SK-MEL-5 (cell line): ENCODE measurements around the gene RNU2-1. TPM values are rescaled to one million over a fixed set of nuclear protein-coding genes. Genes with fewer than 3 reads are reported as not detected.

Source experiments
- small RNA-seq, 2 experiments: library from RNA; depleted of rRNA; stranded (forward); fragments of <200 nt; gene quantifications; one replicate each; pipeline ENCODE3, GENCODE V24; 2014
- total RNA-seq: library from RNA; depleted of rRNA; stranded (reverse); fragments of >200 nt; shearing (Covaris generic); gene quantifications from 2 replicates; pipeline ENCODE4 v1.2.3, GENCODE V29; 2014; rRNA removed

Gene RNU2-1
- total RNA-seq, 1 experiment from 2014 or later, result not detected

Small RNA genes lying within 50 kb of the gene (small RNA-seq; reads per million reads assigned to genes)
- gene RF00004, result 0 reads per million in 2 experiments
- 0 reads per million in 2 experiments for gene RNU2-1

Other genes with a start within 250 kb of the RNU2-1 start
- 2,384 and 3,000 TPM in 2 replicates for gene RPL27, start 235.6 kb downstream of the RNU2-1 start, total RNA-seq
- gene IFI35, start 227.2 kb downstream of the RNU2-1 start, total RNA-seq, result 55.8 and 63.1 TPM in 2 replicates
- 315 and 329 TPM in 2 replicates for gene VAT1, start 211.6 kb downstream of the RNU2-1 start, total RNA-seq
- gene RND2, start 208.7 kb downstream of the RNU2-1 start, total RNA-seq, result not detected in 2 replicates
- 45.9 and 51.5 TPM in 2 replicates for gene BRCA1, start 108.6 kb downstream of the RNU2-1 start, total RNA-seq
- 88.6 and 95.0 TPM in 2 replicates for gene NBR1, start 62.8 kb downstream of the RNU2-1 start, total RNA-seq
- 1.2 and 1.3 TPM in 2 replicates for gene TMEM106A, start 22.1 kb downstream of the RNU2-1 start, total RNA-seq
- gene CCDC200, start 5.4 kb downstream of the RNU2-1 start, total RNA-seq, result not detected in 2 replicates
- 3.4 and 3.7 TPM in 2 replicates for gene ARL4D, start 165.0 kb upstream of the RNU2-1 start, total RNA-seq
- gene DHX8, start 250.0 kb upstream of the RNU2-1 start, total RNA-seq, result 41.7 and 46.3 TPM in 2 replicates